NK-92 (cell line): ENCODE results near the gene NIN.

Experiments
- DNase-seq: peaks from one replicate; lab custom pipeline; 2025; ENCODE audit not compliant: unreplicated experiment; lab: John Stamatoyannopoulos, UW

NIN gene

GRCh38 chr14:50792051-50792477, 38.9 kb downstream of the NIN start:
- no peak for DNase-seq

DNA sequence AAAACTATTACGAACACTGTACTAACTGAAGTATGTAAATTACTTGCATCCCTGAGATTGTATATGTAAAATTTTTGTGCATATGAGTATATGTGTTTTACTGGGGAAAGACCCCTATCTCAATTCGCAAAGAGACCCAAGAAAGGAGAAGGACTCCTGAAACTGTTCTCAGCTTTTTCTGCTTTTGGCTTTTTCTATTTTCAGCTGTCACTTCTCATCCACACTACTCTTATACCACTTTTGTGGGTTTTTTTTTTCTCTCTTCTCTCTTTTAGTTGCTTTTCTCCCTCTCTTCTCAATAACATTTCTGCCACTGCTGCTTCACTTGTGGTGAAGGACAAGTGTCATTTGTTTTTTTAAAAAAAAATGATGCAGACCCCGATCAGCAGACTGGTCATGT, 39.8 kb downstream of the NIN start:
- DNase-seq = no peak

DNA sequence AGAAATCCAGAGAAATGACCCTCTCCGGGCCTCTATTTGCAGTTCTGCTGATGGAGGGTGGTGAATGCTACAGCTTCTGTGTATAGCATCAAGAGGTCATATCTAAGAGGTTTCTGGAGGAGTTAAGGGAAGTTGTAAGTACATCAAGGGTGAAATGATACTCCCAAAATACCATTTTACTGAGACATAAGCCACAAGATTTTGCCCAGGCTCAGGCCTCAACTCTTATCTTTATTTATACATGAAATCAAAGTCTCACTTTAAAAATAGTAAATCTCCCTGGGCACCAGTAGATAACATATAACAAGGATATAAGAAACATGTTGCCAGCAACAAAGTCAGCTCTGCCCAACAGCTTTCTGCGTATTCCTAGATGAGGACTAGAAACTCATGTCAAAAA, 40.4 kb downstream of the NIN start:
- no peak for DNase-seq

DNA sequence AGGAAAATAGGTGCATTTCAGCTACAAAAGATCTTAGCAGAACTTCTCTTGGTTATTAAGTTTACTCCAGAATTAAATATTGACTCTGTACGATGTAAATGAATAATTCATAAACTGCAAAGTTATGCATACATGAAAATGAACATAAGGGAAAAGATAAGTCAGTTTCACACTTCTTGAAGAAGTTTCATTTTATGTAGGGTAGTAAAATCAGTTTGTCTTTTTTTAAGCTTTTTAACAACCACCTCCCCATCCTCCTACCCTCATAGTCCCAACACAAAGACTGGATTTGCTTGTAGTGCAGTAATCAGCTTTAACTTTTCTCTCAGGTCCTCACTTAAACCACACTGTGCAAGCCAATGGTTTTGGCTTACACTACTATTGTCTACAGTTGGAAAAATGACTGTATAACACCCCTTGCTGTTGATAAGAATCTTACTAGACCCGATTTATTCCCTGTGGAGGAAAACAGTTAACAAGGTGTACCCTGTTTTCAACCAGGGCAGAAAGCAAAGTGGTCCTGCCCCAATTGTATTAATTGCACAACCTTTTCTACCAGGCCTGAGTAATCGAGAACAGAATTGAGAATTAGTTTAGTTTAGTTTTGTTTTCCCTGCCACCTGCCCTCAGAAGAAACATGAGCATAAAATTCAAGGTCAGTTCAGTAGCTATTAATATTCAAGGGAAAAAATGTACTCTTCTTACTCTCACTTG, 44.1 kb downstream of the NIN start:
- DNase-seq = no peak

GRCh38 chr14:50785457-50786063, 45.4 kb downstream of the NIN start:
- DNase-seq = no peak

DNA sequence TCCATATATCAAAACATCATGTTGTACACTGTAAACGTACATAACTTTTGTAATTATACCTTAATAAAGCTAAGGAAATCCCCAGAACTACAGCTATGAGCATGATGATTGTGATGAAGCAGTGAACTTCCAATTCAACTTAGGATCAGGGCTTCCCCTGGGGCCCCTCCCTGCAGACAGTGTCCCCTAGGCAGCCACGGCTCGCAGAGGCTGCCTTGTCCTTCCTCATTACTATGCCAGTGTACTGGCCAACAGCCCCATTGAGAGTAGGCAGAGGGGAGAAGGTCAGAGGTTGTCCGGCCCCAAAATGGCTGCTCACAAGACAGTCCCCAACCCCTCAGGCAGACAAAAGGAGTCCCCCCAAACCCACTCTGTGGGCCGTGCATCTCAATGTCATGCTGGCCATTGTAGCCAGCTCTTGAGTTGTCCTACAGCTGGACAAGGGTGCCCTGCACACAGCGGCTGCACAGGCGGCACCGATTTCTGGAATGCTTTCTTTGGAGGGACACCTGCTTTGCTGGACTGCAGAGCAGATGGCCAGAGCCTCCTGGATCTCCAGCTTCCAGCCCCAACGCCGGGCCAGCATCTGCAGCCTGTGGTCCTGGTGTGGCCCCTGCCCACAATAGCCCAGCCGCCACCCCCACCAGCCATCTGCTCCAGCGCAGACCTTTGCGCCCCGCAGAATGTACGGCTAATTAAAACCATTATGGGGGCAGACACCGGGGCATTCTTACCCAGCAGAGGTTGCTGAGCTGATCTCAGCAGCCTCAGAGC, 46.1 kb downstream of the NIN start:
- DNase-seq = no peak

DNA sequence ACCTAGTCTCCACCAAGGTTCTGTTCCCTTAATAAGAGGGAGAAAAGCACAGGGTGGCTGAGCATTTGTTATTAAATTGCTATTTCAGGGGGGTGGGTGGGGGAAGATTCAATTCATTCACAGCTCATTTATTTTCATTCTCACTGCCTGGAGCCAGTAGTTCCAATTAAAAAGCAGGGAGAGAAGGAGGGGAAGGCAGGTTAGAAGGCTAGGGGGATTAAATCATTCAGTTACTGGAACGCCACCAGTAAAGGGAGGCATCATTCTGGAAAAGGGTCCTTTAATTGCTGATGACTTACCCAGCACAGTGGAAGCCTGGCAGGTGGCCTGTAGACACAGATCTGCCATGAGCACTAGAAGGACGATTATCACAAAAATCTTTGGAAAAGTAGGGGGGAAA, 47.4 kb downstream of the NIN start:
- no peak for DNase-seq

GRCh38 chr14:50780393-50780792, 50.6 kb downstream of the NIN start:
- DNase-seq = no peak

DNA sequence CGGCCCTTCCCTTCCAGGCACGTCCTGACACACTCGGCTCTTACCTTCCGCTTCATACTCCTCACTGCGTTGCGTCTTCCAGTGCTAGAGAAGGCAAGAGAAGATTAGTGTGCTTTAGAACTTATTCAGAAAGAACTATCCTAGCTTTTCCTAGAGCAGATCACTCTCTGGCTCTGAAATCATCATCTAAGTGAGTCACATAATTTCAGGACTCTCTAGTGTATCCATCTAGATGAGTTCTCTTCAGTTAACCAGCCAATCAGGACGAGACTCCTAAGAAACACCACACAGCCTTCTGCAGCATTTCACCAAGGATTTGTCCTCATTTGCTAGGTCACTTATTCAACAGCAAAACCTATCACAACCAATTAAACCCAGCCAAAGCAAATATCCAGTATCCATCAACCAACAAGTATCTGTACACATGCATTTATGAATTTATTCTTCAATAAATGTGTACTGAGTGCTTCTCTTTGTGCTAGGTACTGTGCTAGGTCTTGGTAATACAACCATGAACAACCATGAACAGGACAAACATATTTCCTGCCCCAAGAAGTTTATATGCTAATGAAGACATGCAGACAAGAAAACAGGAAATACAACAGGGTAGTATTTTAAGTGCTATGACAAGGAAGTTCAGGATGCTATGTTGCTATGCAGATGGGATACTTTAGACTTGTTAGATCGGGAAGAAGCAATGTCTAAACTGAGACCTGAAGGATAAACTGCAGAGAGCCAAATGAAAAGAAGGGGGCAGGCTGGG, 52.1 kb downstream of the NIN start:
- DNase-seq = no peak

GRCh38 chr14:50776522-50776921, 54.4 kb downstream of the NIN start:
- DNase-seq = no peak

GRCh38 chr14:50775357-50775756, 55.6 kb downstream of the NIN start:
- no peak for DNase-seq

- no peak for DNase-seq
Observed at GRCh38 chr14:50774542-50775267, 56.3 kb downstream of the NIN start.

DNA sequence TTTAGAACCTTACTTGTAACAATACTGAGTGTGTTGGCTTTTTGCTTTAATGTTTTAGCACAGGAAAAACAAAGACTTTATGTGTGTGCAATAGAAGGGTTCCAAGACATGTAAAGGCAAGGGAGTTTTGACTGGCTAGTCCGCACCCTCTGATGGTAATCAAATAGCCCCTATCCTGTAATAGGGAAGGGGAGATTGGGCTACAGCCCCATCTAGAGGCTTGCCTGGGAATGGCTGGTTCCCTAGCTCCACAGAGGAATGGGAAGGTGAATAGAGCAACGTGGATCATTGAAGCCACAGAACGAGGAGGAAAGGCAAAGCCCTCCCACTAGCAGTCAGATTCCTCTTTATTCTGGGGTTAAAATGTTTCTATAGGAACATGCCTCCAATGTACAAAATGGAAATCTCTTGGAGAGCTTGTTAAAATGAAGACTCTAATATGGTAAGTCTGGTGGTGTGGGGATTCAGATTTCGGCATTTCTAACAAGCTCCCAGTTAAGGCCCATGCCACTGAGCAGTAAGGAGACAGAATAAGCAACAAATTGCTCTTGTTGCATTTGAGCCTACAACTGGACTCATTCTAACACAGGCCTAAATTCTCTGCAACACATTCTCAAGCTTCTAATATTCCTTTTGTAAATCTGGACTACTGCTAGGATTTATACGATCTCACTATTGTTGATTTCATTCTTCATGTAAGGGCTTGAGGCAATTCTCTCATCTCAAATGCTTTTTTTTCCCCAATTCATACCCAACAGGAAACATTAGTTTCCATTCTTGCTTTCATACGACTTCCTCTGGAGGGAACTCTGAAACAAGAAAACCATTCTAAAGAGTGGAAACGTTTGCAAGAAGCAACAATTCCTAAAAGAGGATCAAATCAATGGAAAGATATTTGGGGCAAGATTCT, 57.1 kb downstream of the NIN start:
- no peak for DNase-seq

DNA sequence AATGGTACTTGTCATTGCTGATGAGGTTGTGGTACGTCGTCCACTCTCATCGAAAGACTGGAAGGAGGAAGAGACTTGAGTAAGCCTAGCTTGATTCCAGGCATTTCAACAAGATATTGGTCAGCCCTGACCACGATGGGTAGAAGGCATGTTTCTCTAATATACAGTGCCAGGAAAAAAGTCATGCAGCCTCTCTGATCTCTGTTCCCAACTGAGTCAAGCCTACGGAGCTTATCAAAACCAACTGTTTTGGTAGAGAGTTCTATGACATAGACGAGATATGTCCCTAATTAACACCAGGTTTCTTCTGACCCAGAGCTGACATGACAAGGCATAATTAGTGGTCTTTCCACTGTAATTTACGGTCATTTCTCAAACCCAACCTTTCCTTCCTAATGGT, 58.5 kb downstream of the NIN start:
- no peak for DNase-seq

DNA sequence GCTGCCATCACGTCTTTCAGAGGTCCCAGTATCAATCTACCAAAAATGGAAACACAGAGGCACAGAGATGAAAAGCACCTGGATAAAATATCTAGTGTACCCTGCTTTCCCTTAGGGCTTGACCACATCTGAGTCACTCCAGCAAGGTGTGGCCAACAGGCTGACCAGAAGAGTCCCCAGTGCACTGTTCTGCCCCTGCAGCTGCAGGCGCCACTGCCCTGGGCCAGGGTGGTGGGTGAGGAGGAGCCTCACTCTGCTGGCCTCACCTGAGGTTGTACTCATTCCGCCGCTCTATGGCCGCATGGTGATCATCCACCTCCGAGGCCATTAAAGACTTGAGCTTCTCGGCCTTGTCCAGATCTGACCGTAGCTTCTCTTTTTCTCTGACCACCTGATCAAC, 60.4 kb downstream of the NIN start:
- no peak for DNase-seq

GRCh38 chr14:50769863-50770500, 61.0 kb downstream of the NIN start:
- no peak for DNase-seq

- no peak for DNase-seq
Observed at GRCh38 chr14:50768680-50769079, 62.3 kb downstream of the NIN start.

DNA sequence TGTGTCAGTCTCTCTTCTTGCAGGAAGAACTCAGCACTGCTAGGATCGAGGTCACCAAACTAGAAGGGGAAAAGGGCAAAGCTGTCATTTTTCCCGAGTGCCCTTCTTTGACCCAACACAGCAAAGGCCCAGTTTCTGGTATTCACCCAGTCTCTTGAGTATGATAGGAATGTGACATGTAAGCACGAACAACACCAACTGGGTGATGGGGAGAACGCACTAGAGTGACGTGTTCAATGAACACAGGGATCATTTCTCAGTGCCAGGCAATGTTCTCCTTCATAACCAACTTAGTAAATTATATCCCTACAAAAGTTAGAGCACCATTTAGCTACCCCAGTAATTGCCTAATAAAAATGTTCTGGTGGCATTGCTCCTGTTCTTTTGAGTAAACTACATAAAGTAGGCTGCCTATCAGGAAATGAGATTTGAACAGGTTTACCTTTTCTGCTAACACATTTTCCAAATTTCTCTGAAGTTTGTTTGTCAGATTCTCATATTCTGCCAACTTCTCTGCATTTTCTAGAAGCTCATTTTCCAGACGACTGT, 64.5 kb downstream of the NIN start:
- DNase-seq = no peak

DNA sequence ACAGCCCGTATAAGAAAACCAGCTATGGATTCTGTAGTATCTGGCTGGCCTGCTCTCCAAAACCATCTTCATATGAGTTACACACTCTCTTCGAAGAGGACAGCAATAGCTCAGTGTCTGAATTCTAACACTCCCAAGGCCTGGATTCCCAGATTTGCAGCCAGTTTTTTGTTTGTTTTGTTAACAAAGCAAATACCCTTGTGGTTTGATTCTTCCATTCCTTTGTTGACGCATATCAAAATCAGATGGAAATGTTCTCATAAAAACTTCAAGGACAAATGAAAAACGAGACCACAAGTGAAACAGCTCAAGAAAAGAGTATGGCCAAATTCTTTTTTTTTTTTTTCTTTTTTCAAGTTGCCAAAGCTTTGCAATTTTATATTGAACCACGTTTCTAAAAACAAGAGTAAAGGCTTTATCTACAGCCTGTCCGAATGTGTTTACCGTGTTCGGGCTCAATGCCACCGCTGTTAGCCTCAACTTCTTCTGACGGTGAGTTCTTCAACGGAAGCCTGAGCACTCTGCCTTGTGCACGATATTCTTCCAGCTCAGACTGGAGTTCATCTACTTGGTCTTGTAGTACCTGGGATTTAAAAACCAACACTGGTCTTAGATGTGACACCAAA, 67.5 kb downstream of the NIN start:
- DNase-seq = no peak
